Fibroblast of the aortic adventitia (primary cell): ENCODE results near the gene HOXB3. TPM values are rescaled to one million over a fixed set of nuclear protein-coding genes. Genes with fewer than 3 reads are reported as not detected.

ENCODE experiments used
- DNase-seq: peaks from one replicate; pipeline ENCODE4 v3.0.0-alpha.2; 2010; ENCODE audit warnings: low read depth
- H3K4me3 ChIP-seq: 2 replicates; pipeline ENCODE4 v1.5.1; 2011; ENCODE audit warnings: low read depth, mild to moderate bottlenecking, control low read depth, low read length, moderate library complexity
- total RNA-seq: library from RNA; depleted of rRNA; stranded (reverse); fragments of >200 nt; gene quantifications from 2 replicates; pipeline ENCODE4 v1.2.3, GENCODE V29; 2012; ENCODE audit warnings: low replicate concordance
- TF ChIP-seq, protein P1 (sequence below): IDR thresholded peaks from 2 replicates; pipeline ENCODE4 v1.5.1; 2011; ENCODE audit warnings: mild to moderate bottlenecking, low read length, control low read depth, inconsistent platforms; ENCODE audit not compliant: insufficient read depth

Gene HOXB3
- total RNA-seq, 1 donor = 9.7 TPM

GRCh38 chr17:48628649-48629410, 38.8 kb upstream of the HOXB3 start:
- no peak overlapping the region for H3K4me3 ChIP-seq
- no peak for DNase-seq
- TF ChIP-seq, protein P1, sequence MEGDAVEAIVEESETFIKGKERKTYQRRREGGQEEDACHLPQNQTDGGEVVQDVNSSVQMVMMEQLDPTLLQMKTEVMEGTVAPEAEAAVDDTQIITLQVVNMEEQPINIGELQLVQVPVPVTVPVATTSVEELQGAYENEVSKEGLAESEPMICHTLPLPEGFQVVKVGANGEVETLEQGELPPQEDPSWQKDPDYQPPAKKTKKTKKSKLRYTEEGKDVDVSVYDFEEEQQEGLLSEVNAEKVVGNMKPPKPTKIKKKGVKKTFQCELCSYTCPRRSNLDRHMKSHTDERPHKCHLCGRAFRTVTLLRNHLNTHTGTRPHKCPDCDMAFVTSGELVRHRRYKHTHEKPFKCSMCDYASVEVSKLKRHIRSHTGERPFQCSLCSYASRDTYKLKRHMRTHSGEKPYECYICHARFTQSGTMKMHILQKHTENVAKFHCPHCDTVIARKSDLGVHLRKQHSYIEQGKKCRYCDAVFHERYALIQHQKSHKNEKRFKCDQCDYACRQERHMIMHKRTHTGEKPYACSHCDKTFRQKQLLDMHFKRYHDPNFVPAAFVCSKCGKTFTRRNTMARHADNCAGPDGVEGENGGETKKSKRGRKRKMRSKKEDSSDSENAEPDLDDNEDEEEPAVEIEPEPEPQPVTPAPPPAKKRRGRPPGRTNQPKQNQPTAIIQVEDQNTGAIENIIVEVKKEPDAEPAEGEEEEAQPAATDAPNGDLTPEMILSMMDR = no peak

- H3K4me3 ChIP-seq = no peak overlapping the region
- no peak for DNase-seq
- TF ChIP-seq, protein P1 = no peak
These were observed 37.8 kb upstream of the HOXB3 start for GRCh38 chr17:48627623-48628521.

DNA sequence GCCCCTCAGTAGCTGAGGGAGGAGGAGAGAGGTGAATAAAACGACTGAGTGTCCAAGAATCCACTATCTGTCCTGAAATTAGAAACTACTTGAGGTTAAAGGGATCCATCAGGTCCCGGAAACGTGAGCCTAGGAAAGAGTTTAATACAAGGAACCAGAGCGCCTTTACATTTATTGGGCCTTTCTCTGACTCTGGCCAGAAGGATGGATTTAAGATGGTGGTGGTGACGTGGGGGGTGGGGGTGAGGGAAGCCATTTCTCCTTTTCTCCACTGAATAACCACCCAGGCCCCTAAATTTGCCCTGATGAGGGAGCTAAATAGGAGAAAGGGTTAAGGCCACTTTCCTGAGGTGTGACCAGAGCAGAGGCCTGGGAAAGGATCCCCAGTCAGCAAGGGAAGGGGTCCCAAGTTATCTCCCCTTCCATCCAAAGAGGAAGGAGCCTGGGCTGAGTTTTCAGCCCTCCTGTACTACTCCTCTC, 37.1 kb upstream of the HOXB3 start:
- no peak for DNase-seq
- no peak overlapping the region for H3K4me3 ChIP-seq
- TF ChIP-seq, protein P1 = no peak

DNA sequence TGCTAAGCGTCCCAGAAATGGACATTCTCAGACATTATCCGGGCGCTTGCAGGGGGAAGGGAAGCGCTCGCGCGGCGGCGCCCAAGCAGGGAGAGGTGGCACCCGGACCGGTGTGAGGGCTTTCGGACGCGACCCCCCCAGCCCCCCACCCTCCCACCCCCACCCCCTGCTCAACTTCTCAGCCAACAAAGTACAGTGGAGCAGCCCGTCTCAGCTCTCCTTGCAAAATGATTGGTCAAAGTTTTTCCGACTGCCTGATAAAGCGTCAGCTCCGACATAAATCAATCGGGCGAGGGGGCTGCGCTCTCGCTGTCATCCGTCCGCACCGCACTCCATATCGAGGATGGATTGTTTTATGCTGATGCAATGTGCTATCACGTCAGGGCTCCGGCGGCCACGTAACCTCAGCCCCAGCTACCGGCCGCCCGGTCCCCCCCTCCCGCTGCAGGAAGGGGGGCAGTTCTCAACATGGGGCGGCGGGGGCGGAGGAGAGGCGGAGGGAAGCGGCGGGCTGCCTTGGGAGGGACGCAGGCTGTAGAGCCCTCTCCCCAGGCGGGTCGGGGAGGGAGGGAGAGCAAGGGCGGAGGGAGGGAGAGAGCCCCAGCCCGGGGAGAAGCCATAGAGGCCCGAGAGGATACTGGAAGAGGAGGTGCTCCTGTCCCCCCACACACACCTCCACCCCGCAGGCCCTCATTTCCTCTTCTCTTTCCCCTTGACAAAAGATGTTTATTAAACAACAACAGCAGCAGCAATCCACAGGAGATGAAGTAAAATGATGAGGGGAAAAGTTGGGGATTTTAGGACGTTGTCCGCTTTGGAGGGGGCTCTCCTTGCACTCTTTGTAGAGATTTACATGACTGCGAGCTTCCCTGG, 36.4 kb upstream of the HOXB3 start, which contains the start of gene HOXB9:
Gene HOXB9 (minus strand): TSS at position 114 of the 873 bp plus-strand sequence. CDS start 89 bp downstream, at position 25.
- no peak for DNase-seq
- TF ChIP-seq, protein P1 = no peak
- H3K4me3 ChIP-seq = peak within 1 kb of the TSS; percentile 31

DNA sequence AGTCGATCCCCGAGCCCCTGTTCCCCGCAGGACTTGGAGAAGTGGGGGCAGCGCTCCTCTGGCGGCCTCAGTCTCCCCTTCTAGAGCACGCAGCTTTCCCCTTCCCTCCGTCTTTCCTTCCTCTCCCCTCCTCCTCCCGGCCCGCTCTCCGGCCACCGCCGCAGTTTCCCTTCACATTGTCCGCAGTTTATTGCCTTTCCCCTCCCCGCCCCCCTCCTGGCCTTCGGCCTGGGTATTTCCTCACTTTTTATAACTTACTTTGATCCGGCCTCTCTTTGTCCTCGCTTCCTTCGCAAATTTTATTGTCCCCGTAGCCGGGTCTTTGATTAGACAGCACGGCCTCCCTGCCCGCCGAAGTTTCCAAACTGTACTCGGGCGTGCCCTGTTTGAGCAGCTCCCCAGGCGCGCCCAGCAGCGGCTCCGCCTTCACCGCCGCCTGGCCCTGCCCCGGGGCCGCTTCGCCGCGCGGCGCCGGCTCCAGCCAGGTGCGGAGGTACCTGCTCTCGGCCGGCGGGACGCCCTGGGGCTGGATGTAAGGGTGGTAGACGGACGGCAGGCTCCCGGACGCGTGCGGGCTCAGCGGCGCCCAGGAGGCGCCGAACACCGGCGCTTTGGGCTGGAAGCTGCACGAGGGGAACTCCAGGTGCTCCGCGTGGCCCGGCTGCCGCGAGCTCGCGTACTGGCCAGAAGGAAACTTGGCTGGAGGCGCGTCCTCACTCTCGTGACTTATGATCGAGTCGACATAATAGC, 35.6 kb upstream of the HOXB3 start:
- peak overlapping the region; percentile 31 for H3K4me3 ChIP-seq

More for the DNA sequence above, 35.6 kb upstream of the HOXB3 start:
- DNase-seq = no peak
- TF ChIP-seq, protein P1 = no peak
